Upper lobe of right lung (tissue), 1 donor: ENCODE measurements around the gene SLC7A1. TPM values are rescaled to one million over a fixed set of nuclear protein-coding genes. Genes with fewer than 3 reads are reported as not detected.

Experiments used
- ATAC-seq: fragments of 200-7000 bp; cut with Tn5 transposase; one replicate; pipeline ENCODE4 v1.9.1; 2020; ENCODE audit warnings: mild to moderate bottlenecking, moderate library complexity
- DNase-seq: peaks from one replicate; pipeline ENCODE4 v3.0.0-alpha.2; 2020
- H3K27ac ChIP-seq: fragments of 200-600 bp; one replicate; pipeline ENCODE4 v1.8.0; 2022
- H3K27me3 ChIP-seq: fragments of 200-600 bp; one replicate; pipeline ENCODE4 v1.8.0; 2022; ENCODE audit warnings: mild to moderate bottlenecking
- H3K36me3 ChIP-seq: fragments of 200-600 bp; one replicate; pipeline ENCODE4 v1.8.0; 2022
- H3K4me1 ChIP-seq: fragments of 200-600 bp; one replicate; pipeline ENCODE4 v1.8.0; 2022
- H3K4me3 ChIP-seq: fragments of 200-600 bp; one replicate; pipeline ENCODE4 v1.8.0; 2022; ENCODE audit warnings: mild to moderate bottlenecking
- H3K9me3 ChIP-seq: fragments of 200-600 bp; one replicate; pipeline ENCODE4 v1.8.0; 2022
- intact Hi-C: fragments of 100-400 bp; cut with DNase I; formaldehyde crosslinking; loops from one replicate; pipeline ENCODE4 v1.11.0; 2022
- total RNA-seq: library from RNA; stranded (reverse); fragmentation: NEBNext Ultra II Directional; extraction: Animal tissue kit (Norgen Biotek cat#: 25700); gene quantifications from one replicate; pipeline ENCODE4 v1.2.1, GENCODE V29; 2021
- TF ChIP-seq, protein P1 (sequence below): fragments of 200-600 bp; IDR thresholded peaks from one replicate; pipeline ENCODE4 v1.8.0; 2022; ENCODE audit warnings: antibody characterized with exemption
- donor health status: DM: no; HTN: yes; CAD: no; lungs with severe emphysema.

Gene SLC7A1
- total RNA-seq, 1 donor from 2014 or later = 30.2 TPM

DNA sequence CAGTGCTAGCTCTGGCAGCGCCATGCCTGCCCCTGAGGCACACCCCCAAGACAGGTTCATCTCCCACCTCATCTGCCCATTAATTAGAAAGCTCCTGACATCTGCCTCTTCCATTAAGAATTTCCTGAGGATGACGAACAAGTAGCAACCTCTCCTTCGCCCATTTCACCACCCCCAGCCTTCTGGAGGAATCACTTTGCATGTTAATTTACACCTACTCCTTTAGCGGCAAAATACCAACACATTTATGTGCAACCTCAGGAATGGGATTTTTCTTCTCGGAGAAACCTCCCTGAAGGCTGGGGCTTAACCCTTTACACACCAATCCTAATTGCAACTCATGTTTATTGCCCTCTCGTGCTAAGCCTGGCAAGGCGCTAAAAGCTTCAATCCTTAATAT lies 13.8 kb downstream of the SLC7A1 start:
- ATAC-seq (no peak), DNase-seq (no peak)
- intact Hi-C loops = no loop called here
- TF ChIP-seq, protein P1, sequence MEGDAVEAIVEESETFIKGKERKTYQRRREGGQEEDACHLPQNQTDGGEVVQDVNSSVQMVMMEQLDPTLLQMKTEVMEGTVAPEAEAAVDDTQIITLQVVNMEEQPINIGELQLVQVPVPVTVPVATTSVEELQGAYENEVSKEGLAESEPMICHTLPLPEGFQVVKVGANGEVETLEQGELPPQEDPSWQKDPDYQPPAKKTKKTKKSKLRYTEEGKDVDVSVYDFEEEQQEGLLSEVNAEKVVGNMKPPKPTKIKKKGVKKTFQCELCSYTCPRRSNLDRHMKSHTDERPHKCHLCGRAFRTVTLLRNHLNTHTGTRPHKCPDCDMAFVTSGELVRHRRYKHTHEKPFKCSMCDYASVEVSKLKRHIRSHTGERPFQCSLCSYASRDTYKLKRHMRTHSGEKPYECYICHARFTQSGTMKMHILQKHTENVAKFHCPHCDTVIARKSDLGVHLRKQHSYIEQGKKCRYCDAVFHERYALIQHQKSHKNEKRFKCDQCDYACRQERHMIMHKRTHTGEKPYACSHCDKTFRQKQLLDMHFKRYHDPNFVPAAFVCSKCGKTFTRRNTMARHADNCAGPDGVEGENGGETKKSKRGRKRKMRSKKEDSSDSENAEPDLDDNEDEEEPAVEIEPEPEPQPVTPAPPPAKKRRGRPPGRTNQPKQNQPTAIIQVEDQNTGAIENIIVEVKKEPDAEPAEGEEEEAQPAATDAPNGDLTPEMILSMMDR = no peak
- Histone ChIP-seq H3K4me3 (no peak overlapping the region), H3K4me1 (no peaks in the 10 kb centered on the region), H3K9me3 (no peaks in the 10 kb centered on the region), H3K27me3 (no peaks in the 10 kb centered on the region), H3K27ac (no peak overlapping the region), H3K36me3 (no peaks in the 10 kb centered on the region)

DNA sequence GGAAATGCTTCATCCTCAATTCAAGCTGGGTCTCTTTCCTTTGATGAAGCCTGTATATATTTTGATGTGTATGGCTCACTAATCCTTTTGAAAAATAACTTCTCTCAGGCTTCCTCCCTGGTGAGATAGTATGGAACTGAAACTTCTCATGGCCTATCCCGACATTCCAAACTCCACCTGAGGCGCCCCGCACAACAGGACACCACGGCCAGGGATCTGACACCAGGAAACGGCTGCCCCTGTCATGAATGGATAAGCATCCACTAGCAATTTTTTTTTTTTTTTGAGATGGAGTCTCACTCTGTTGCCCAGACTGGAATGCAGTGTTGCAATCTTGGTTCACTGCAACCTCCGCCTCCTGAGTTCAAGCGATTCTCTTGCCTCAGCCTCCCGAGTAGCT lies 16.4 kb downstream of the SLC7A1 start:
- intact Hi-C loops = no loop called here
- no peaks in the 10 kb centered on the region for H3K36me3 ChIP-seq
- TF ChIP-seq, protein P1 = no peak
- ATAC-seq = no peak
- H3K27ac ChIP-seq = no peak overlapping the region
- H3K27me3 ChIP-seq = no peaks in the 10 kb centered on the region
- no peaks in the 10 kb centered on the region for H3K9me3 ChIP-seq
- no peaks in the 10 kb centered on the region for H3K4me1 ChIP-seq
- DNase-seq = no peak
- H3K4me3 ChIP-seq = no peak overlapping the region

DNA sequence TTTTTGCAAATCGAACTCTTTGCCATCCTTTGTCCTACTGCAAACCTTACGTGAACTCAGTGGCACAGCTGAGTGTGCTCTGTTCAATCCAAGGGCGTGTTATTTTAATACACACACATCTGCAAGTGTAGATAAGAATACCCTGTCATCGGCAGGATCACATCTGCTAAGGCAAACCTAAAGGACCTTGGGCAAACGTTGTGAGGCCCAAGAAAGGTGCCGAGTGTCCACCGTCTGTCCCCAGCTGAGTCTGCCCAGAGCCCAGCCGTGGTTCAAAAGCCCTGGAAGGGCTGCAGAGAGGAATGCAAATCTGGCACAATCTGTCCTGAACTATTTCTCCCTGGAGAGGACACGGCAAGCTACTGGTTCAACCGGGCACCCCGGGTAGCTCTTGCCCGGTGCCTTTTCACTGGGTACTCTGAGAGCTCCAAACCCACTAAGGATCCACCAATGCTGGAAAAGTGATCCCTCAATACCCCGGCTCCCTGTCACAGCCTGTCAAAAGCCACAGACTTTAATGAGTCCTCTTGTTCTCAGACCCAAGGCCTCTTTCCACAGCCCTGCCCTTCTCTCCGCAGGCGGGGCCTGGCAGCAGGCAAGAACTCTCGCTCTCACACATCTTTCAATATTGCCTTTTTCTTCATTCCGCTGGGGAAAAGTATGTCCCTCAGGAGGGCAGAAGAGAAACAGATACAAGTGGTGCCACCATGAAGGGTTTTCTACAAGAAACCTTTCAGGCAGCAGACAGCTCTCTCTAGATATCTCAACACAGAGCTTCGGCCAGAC lies 17.0 kb downstream of the SLC7A1 start:
- H3K36me3 ChIP-seq = no peaks in the 10 kb centered on the region
- TF ChIP-seq, protein P1 = no peak
- ATAC-seq = no peak
- H3K4me1 ChIP-seq = no peaks in the 10 kb centered on the region
- H3K27me3 ChIP-seq = no peaks in the 10 kb centered on the region
- DNase-seq = no peak
- no peaks in the 10 kb centered on the region for H3K9me3 ChIP-seq
- no peak overlapping the region for H3K4me3 ChIP-seq
- intact Hi-C loops = no loop called here
- H3K27ac ChIP-seq = no peak overlapping the region

DNA sequence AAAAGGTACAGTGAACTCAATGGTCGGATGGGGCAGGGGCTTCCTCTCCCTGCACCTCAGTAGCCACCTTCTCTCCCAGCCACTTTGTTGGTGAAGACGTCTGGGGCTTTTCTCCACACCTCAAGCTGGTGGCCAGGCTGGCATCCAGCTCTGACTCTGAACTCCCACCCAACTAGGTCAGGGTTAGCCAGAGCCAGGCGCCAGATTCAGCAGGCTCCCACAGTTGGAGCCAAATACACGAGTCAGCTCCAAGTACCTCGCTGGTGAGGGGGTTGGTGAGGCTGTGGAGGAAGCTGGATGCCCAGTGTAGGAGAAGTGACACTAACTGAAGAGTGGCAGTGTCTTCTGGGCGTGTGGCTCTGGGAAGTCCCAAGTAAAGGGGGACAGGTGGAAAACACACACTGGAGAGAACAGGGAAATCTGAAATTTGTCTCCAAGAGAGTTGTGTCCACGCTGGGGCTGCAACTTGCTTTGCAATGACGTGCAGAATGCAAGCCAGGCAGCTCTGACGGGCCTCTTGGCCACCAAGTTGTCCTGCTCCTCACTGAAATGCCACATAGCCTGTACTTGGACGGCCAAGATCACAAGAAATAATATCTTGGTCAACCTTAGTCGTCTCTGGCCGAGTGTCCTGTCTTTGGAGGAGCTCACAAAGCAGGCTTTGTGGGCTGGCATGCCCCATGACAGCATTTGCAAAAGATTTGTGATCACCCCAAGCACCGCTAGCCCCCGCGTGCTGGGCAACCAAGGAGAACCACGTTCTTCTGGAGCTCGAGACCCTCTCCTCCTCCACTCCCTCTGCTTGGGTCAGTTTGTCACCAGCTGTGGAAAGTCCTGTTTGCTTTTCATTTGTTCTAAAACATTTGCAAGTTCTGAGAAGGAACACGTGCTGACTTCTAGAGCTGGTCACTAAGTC lies 18.1 kb downstream of the SLC7A1 start:
- H3K4me1 ChIP-seq = no peaks in the 10 kb centered on the region
- H3K9me3 ChIP-seq = no peaks in the 10 kb centered on the region
- H3K27ac ChIP-seq = no peak overlapping the region
- no peaks in the 10 kb centered on the region for H3K27me3 ChIP-seq
- intact Hi-C loops = no loop called here
- DNase-seq (no peak), ATAC-seq (no peak)
- H3K36me3 ChIP-seq = no peaks in the 10 kb centered on the region
- TF ChIP-seq, protein P1 = no peak
- no peak overlapping the region for H3K4me3 ChIP-seq

DNA sequence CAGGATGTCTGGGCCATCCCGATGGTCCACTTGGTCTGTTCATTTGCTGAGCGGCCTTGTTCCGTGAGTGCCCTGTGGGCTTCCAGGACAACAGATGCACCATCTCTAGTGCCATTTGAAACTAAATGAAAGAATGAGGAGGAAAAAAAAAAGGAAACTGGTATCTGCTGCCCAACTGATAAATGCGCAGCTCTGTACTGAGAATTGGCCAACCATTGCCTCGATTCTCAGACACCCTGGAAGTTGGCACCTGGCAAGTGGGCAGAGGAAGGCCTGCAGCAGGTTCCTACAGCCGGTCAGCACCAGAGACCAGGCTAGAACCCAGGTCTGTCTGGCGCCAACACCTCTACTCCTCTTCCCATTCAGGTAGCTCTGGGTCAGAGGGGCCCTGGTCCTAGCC lies 18.9 kb downstream of the SLC7A1 start:
- H3K9me3 ChIP-seq = no peaks in the 10 kb centered on the region
- ATAC-seq (no peak), DNase-seq (no peak)
- no peak overlapping the region for H3K27ac ChIP-seq
- no peak overlapping the region for H3K4me3 ChIP-seq
- intact Hi-C loops = no loop called here
- TF ChIP-seq, protein P1 = no peak
- no peaks in the 10 kb centered on the region for H3K27me3 ChIP-seq
- no peaks in the 10 kb centered on the region for H3K4me1 ChIP-seq
- H3K36me3 ChIP-seq = no peaks in the 10 kb centered on the region
